HG03521 (cell line): ENCODE results near the gene HM13.
"Not testable (repeated sequence)": the region's sequence is repeated elsewhere in the genome, so short reads cannot be mapped to it uniquely, and the experiment has no call there.

Experiments used
- ATAC-seq: cut with Tn5 transposase; IDR thresholded peaks from one replicate; pipeline ENCODE4 v1.9.1; 2021; ENCODE audit warnings: mild to moderate bottlenecking, moderate library complexity; ENCODE audit not compliant: unreplicated experiment

The HM13 gene

GRCh38 chr20:31565699-31566318 is 51.6 kb downstream of the HM13 start:
- ATAC-seq: no peak

- ATAC-seq: no peak
Observed at GRCh38 chr20:31566319-31566657, 52.0 kb downstream of the HM13 start.

GRCh38 chr20:31566658-31567379 is 52.6 kb downstream of the HM13 start:
- no peak for ATAC-seq

GRCh38 chr20:31567380-31567720 is 53.1 kb downstream of the HM13 start:
- no peak for ATAC-seq

GRCh38 chr20:31568041-31568731 is 53.9 kb downstream of the HM13 start:
- ATAC-seq: no peak

- no peak for ATAC-seq
Observed at GRCh38 chr20:31568773-31569162, 54.5 kb downstream of the HM13 start.

GRCh38 chr20:31569163-31570020 is 55.1 kb downstream of the HM13 start:
- ATAC-seq: no peak

- no peak for ATAC-seq
Observed at GRCh38 chr20:31570021-31570463, 55.8 kb downstream of the HM13 start.

GRCh38 chr20:31570735-31571617 is 56.7 kb downstream of the HM13 start:
- no peak for ATAC-seq

GRCh38 chr20:31572042-31572700 is 57.9 kb downstream of the HM13 start:
- ATAC-seq: no peak

GRCh38 chr20:31572701-31573554 is 58.7 kb downstream of the HM13 start:
- ATAC-seq: peak; percentile 86

- peak; percentile 1 for ATAC-seq
Observed at GRCh38 chr20:31573555-31574321, 59.5 kb downstream of the HM13 start.

- ATAC-seq: not testable (repeated sequence)
Observed at GRCh38 chr20:31574986-31575385, 60.7 kb downstream of the HM13 start.

GRCh38 chr20:31576751-31577150 is 62.5 kb downstream of the HM13 start:
- ATAC-seq: no peak

- no peak for ATAC-seq
Observed at GRCh38 chr20:31577194-31577593, 63.0 kb downstream of the HM13 start.

GRCh38 chr20:31578448-31579138 is 64.4 kb downstream of the HM13 start:
- ATAC-seq: no peak

GRCh38 chr20:31579245-31579644 is 65.0 kb downstream of the HM13 start:
- no peak for ATAC-seq
